Breast epithelium (tissue), 3 donors: Measurements from ENCODE around the gene TUBA3E.
"Not testable (repeated sequence)": the region's sequence is repeated elsewhere in the genome, so short reads cannot be mapped to it uniquely, and the experiment has no call there.

Experiments used
- POLR2AphosphoS5 ChIP-seq, 3 donors: sonication (generic); formaldehyde crosslinking; IDR thresholded peaks; one replicate each; pipeline ENCODE4 v1.6.1; 2017; ENCODE audit warnings: antibody characterized with exemption in 3 of 3
- TF ChIP-seq, protein P1 (sequence below), 3 donors: fragments of 450-650 bp; IDR thresholded peaks; one replicate each; pipeline ENCODE4 v1.5.1; 2016 to 2017; ENCODE audit warnings: antibody characterized with exemption in 3 of 3, mild to moderate bottlenecking in 3 of 3, moderate library complexity in 3 of 3

DNA sequence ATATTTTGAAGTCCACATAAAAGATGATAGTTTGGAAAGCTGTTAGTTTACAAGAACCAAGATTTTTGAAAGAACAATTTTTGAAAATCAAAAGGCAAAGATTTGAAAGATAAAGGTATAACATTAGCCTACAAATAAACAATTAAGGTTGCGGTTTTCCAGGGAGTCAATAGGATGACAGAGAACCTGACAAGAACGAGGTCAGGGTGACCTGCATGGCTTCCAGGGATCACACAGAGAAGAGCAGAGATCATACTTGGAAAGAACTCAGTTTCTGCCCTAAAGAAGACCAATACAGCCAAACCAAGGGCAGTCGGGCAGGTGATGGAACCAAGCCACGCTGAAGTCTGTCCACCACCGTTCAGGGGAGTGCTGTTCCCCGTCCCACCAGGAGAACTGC is 41.3 kb upstream of the TUBA3E start:
- TF ChIP-seq, protein P1, sequence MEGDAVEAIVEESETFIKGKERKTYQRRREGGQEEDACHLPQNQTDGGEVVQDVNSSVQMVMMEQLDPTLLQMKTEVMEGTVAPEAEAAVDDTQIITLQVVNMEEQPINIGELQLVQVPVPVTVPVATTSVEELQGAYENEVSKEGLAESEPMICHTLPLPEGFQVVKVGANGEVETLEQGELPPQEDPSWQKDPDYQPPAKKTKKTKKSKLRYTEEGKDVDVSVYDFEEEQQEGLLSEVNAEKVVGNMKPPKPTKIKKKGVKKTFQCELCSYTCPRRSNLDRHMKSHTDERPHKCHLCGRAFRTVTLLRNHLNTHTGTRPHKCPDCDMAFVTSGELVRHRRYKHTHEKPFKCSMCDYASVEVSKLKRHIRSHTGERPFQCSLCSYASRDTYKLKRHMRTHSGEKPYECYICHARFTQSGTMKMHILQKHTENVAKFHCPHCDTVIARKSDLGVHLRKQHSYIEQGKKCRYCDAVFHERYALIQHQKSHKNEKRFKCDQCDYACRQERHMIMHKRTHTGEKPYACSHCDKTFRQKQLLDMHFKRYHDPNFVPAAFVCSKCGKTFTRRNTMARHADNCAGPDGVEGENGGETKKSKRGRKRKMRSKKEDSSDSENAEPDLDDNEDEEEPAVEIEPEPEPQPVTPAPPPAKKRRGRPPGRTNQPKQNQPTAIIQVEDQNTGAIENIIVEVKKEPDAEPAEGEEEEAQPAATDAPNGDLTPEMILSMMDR (IDR thresholded peaks at IDR 0.05) = not testable (repeated sequence)
- not testable (repeated sequence) for TF ChIP-seq POLR2AphosphoS5 (IDR thresholded peaks at IDR 0.05)
